SJSA1 (cell line): ENCODE measurements around the gene LOXL4. TPM values are rescaled to one million over a fixed set of nuclear protein-coding genes. Genes with fewer than 3 reads are reported as not detected.

Source experiments
- DNase-seq, 2 experiments: peaks; one replicate each; pipeline ENCODE4 v3.0.0-alpha.2; 2015 to 2020; ENCODE audit warnings: low spot score in 2 of 2, low read depth in 1 of 2
- H3K27ac ChIP-seq: fragments of 250-450 bp; sonication (Bioruptor Pico); 2 replicates; pipeline ENCODE4 v1.5.1; 2020; ENCODE audit warnings: mild to moderate bottlenecking, moderate library complexity
- H3K27me3 ChIP-seq: fragments of 250-450 bp; sonication (Bioruptor Pico); replicated peaks from 2 replicates; pipeline ENCODE4 v1.5.1; 2020; ENCODE audit warnings: mild to moderate bottlenecking, moderate library complexity
- H3K36me3 ChIP-seq: fragments of 250-450 bp; sonication (Bioruptor Pico); 2 replicates; pipeline ENCODE4 v1.5.1; 2020; ENCODE audit warnings: mild to moderate bottlenecking
- H3K4me1 ChIP-seq: fragments of 250-450 bp; sonication (Bioruptor Pico); replicated peaks from 2 replicates; pipeline ENCODE4 v1.6.1; 2021; ENCODE audit warnings: mild to moderate bottlenecking
- H3K4me3 ChIP-seq: fragments of 250-450 bp; sonication (Bioruptor Pico); 2 replicates; pipeline ENCODE4 v1.5.1; 2020; ENCODE audit warnings: mild to moderate bottlenecking
- H3K9me3 ChIP-seq: fragments of 250-450 bp; sonication (Bioruptor Pico); replicated peaks from 2 replicates; pipeline ENCODE4 v1.5.1; 2020; ENCODE audit warnings: mild to moderate bottlenecking
- total RNA-seq: library from RNA; depleted of rRNA; stranded (reverse); fragments of >200 nt; shearing (Covaris generic); gene quantifications from 2 replicates; pipeline ENCODE4 v1.2.3, GENCODE V29; 2014

The LOXL4 gene
- total RNA-seq, 1 experiment from 2014 or later, result 0.55 TPM

DNA sequence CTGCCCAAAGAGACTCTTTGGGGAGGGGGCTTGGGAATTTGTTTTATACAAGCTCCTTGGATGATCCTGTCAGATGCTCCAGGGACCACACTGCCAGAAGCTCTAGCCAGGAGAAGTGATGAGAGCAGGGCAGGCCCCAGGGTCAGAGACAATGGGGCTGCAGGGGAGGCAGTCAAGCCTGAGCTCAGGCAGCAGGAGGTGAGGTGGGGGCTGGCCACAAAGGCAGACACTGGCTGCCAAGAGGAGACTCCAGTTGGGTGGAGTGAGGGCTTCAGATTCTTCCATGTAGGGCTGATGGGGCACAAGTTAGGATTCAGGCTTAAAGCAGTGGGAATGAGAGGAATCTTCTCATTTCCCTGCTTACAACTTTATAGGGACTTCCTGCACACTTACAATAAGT, 35.6 kb upstream of the LOXL4 start:
- no peaks in the 10 kb centered on the region for H3K9me3 ChIP-seq
- no peak overlapping the region for H3K27ac ChIP-seq
- H3K4me1 ChIP-seq, result no peaks in the 10 kb centered on the region
- DNase-seq, result no peak
- H3K4me3 ChIP-seq, result no peak overlapping the region
- H3K36me3 ChIP-seq, result no peaks in the 10 kb centered on the region
- H3K27me3 ChIP-seq, result no peaks in the 10 kb centered on the region

DNA sequence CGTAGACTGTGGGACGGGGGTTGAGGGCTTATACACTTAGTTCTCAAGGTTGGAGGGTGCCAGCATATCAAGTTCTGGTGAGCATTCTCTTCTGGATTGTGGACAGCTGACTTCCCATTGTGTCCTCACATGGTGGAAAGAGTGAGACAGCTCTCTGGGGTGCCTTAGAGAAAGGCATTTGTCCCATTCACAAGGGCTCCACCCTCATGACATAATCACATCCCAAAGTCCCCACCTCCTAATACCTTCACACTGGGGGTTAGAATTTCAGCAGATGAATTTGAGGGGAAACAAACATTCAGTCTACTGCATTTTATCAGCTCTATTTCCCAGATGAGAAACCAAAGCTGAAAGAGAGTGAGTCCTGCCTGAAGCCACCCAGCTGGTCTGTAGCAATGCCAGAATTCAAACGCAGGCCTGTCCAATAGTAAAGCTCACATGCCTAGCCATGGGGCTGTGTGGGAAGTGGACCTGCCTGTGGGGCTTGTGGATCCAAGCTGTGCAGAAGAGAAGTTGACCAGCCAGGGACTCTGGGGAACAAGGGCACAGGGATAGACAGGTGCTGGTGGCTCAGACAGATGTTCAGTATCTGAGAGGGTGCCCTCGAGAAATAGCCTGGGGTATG, 34.9 kb upstream of the LOXL4 start:
- H3K9me3 ChIP-seq, result no peaks in the 10 kb centered on the region
- H3K27ac ChIP-seq, result no peak overlapping the region
- DNase-seq, result no peak
- no peaks in the 10 kb centered on the region for H3K4me1 ChIP-seq
- H3K4me3 ChIP-seq, result no peak overlapping the region
- no peaks in the 10 kb centered on the region for H3K27me3 ChIP-seq
- no peaks in the 10 kb centered on the region for H3K36me3 ChIP-seq

DNA sequence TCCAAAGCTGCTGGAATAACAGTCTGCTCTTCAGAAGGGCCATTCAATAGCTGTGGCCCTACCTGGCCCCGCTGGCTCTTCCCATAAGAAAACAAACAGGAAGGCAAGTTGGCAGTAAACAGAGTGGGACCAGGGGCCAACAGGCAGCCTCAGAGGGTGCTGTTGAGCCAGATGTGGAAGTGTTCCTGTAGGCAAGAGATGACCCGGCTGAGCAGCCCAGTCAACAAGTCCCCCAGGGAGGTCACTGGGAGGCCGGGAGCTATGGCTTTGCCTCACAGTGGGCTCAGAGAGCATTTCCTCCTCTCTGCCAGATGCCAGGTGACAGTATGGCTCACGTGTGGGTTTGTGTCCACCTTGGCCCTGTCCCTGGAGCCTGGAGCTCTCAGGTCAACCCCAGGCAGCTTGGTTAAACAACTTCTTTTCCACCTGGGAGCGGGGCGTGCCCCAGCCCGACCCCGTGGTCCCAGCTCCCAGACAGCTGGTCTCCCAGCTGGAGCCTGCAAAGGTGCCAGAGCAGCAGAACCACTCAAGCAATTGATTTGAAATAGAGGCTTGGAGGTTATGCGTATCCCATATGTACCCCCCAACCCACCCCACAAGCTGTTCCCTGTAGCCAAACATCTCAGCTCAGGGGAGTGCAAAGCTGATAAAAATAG, 33.8 kb upstream of the LOXL4 start:
- Histone ChIP-seq H3K27me3 (no peaks in the 10 kb centered on the region), H3K36me3 (no peaks in the 10 kb centered on the region), H3K4me1 (no peaks in the 10 kb centered on the region), H3K9me3 (no peaks in the 10 kb centered on the region), H3K4me3 (no peak overlapping the region), H3K27ac (no peak overlapping the region)
- DNase-seq, result no peak

DNA sequence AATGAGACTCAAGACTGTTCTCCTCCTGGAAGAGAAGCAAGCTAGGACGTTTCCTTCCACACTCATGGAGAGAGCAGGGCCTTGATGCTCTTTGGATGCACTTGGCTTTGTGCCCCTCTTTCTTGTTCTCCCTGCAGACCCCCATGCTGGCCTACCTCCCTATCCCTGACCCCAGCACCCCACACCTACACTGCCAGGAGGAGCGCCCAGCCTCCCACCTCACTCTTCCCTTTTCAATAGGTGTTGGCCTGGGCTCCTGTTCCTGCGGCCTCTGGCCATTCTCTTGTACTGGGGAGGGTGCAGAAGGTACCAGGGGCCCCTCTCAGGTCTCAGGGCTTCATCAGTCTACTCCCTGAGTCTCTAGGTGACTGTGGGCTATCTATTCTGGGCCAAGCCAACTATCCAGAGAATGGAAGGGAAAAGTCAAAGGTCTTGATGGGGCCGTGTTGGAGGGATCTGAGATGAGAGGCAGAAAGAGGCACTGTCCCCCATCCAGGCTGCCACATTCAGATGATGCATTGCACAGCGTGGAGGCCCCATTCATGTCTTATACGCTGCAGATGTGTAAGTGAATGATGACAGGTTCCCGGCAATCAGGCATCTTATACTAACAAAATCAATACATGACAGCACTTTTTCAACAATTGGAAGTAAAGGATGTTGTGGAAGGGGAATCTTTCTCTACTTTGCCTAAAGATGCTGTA, 32.7 kb upstream of the LOXL4 start:
- no peaks in the 10 kb centered on the region for H3K9me3 ChIP-seq
- H3K4me3 ChIP-seq, result no peak overlapping the region
- H3K36me3 ChIP-seq, result no peaks in the 10 kb centered on the region
- H3K4me1 ChIP-seq, result no peaks in the 10 kb centered on the region
- DNase-seq, result no peak
- no peaks in the 10 kb centered on the region for H3K27me3 ChIP-seq
- no peak overlapping the region for H3K27ac ChIP-seq

DNA sequence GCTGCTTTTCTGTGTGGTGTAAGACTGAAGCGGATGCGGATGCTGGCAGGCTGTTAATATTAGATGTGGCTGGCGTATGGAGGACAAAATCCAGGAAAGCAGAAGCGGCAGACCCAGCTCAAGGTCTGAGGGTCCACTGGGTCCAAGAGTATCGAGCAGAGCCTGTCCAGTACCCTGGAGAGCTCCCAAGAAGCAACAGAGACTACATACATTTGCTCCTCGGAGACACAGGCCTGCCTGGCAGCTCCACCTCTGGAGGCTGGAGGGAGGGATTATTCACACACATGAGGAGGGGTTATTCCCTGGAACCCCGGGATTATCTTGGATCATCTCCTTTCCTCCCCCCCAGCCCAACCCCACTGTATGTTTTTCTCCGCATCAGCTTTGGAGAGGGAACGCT, 31.3 kb upstream of the LOXL4 start:
- Histone ChIP-seq H3K4me1 (no peaks in the 10 kb centered on the region), H3K36me3 (no peaks in the 10 kb centered on the region), H3K4me3 (no peak overlapping the region), H3K27ac (no peak overlapping the region), H3K9me3 (no peaks in the 10 kb centered on the region), H3K27me3 (no peaks in the 10 kb centered on the region)
- no peak for DNase-seq

DNA sequence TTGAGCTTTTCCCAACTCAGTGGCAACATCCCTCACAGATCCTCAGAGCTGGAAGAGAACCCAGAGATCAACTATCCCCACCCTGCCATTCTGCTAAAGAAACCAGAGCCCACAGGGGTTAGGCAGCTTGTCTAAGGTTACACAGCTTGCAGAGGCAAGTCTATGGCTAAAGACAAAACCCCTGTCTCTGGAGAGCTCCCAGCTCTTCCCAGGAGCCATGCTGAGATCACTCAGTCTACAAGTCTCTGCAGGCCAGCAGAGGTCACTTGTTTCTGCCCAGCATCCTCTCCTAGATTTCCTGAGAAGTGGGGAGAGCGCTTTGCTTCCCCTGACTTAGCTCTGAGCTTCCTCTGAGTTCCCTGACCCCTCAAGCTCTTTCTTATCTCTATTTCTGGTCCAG, 28.5 kb upstream of the LOXL4 start:
- Histone ChIP-seq H3K27ac (no peak overlapping the region), H3K27me3 (no peaks in the 10 kb centered on the region)
- DNase-seq, result no peak

DNA sequence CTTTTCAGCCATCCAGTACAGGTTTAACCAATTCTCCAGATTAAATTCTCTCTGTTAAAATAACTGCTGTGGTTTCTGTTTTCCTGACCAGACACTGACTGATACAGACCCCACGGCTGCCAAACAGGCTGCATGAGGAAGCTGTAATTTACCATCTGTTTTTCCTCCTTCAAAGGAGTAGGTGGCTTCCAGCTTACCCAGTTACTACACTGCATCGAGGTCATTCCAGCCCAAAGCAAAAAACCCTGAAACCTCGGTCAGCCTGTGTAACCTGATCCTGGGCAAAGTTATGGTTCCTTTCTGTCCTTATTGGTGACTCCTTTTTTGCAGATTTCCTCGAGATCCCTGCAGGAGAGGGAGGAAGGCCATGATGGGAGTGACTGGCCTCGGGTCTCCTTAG, 27.9 kb upstream of the LOXL4 start:
- Histone ChIP-seq H3K27me3 (no peaks in the 10 kb centered on the region), H3K4me3 (no peak overlapping the region), H3K27ac (no peak overlapping the region), H3K36me3 (no peaks in the 10 kb centered on the region), H3K9me3 (no peaks in the 10 kb centered on the region), H3K4me1 (no peaks in the 10 kb centered on the region)
- no peak for DNase-seq

More for the DNA sequence above, 28.5 kb upstream of the LOXL4 start:
- Histone ChIP-seq H3K4me1 (no peaks in the 10 kb centered on the region), H3K9me3 (no peaks in the 10 kb centered on the region), H3K36me3 (no peaks in the 10 kb centered on the region), H3K4me3 (no peak overlapping the region)

DNA sequence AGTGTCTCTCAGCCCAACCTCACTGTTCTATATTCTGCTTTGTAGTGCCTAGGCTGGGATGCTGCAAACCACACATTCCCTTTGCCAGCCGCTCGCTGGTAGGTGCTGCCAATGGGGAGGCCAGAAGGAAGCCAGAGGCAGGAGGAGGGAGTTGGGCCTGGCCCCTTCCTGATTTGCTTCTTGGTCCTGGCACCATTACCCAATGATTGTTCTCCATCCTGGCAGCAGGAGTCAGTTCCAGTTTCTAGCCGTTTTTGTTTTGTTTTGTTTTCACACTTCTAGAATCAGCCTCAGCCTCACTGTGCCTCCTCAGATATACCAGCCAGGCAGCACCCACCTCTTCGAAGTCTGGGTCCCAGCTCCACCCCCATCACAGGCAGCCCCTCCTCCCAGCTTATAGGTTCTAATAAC, 27.4 kb upstream of the LOXL4 start:
- no peak overlapping the region for H3K4me3 ChIP-seq
- DNase-seq, result no peak
- H3K9me3 ChIP-seq, result no peaks in the 10 kb centered on the region
- H3K4me1 ChIP-seq, result no peaks in the 10 kb centered on the region
- no peak overlapping the region for H3K27ac ChIP-seq
- H3K27me3 ChIP-seq, result no peaks in the 10 kb centered on the region
- no peaks in the 10 kb centered on the region for H3K36me3 ChIP-seq

DNA sequence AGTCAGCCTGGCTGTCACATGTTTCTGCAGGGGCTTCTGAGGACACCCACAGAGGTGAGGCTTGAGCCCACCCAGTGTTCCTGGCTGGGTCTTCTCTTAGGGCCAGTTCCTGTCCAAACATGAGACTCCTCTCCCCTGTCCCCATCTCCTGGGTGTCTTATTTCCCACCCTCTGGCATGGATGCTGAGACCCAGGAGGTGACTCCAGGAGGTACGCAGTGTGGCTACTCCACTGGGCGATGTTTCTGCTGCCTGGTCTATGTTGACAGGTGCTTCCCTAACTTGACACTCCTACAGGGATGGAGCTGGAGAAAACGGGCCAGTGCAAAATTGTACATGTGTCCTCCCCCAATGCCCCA, 26.3 kb upstream of the LOXL4 start:
- H3K27me3 ChIP-seq, result no peaks in the 10 kb centered on the region
- H3K4me1 ChIP-seq, result no peaks in the 10 kb centered on the region
- H3K27ac ChIP-seq, result no peak overlapping the region
- no peak for DNase-seq
- H3K9me3 ChIP-seq, result no peaks in the 10 kb centered on the region
- no peaks in the 10 kb centered on the region for H3K36me3 ChIP-seq
- no peak overlapping the region for H3K4me3 ChIP-seq

DNA sequence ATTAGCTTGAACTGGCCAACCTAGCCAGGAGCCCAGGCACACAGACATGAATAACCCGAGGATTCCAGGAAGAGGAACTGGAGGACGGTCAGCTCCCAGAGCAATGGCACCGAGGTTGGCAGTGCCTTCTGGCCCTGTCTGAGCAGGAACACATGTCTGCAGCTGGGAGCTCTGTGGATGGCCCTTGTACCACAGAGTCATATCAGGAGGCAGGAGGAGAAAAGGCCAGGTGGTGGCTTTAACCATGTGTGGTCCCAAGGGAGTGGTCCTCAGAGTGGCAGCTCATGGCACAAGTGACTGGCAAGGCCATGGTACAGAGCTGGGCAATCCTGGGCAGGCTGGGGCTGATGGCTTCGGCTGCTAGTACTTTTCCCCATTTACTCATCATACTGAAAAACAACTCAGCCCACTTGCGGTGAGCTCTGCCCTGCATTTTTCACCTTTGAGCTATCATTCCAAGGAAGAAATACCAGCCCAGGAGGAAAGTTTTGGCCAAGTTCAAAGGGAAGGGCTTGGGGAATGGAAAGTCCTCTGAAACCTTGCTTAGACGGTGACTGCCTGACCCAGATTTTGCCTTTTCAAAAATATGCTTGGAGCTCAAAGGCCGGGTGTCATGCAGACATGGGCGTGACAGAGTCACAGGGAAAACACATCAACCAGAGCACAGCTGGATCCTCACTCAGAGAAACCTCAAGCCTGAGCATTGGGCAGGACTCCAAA, 25.7 kb upstream of the LOXL4 start:
- Histone ChIP-seq H3K4me1 (no peaks in the 10 kb centered on the region), H3K9me3 (no peaks in the 10 kb centered on the region), H3K4me3 (no peak overlapping the region), H3K27me3 (no peaks in the 10 kb centered on the region), H3K27ac (no peak overlapping the region), H3K36me3 (no peaks in the 10 kb centered on the region)
- no peak for DNase-seq

DNA sequence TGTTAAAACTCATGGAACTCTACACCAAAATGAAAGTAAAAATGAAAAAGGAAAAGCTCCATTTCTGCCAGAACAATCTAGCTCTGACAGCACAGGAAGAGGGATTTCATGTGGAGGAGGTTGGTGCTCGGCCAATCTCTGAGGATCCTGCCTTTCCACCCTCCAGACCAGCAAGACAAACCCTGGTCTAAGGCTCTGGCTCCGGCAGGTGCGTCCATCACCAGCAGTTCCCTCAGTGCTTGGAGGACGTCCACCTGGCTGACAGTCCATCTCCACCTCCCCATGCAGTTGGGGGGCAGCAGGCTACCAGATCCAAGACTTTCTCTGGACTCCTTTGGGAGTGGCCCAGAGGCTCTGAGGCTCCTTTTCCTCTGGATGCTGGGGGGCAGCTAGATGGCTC, 25.0 kb upstream of the LOXL4 start:
- no peaks in the 10 kb centered on the region for H3K9me3 ChIP-seq
- H3K4me3 ChIP-seq, result no peak overlapping the region
- no peaks in the 10 kb centered on the region for H3K4me1 ChIP-seq
- no peaks in the 10 kb centered on the region for H3K36me3 ChIP-seq
- no peak for DNase-seq
- no peaks in the 10 kb centered on the region for H3K27me3 ChIP-seq
- H3K27ac ChIP-seq, result no peak overlapping the region

DNA sequence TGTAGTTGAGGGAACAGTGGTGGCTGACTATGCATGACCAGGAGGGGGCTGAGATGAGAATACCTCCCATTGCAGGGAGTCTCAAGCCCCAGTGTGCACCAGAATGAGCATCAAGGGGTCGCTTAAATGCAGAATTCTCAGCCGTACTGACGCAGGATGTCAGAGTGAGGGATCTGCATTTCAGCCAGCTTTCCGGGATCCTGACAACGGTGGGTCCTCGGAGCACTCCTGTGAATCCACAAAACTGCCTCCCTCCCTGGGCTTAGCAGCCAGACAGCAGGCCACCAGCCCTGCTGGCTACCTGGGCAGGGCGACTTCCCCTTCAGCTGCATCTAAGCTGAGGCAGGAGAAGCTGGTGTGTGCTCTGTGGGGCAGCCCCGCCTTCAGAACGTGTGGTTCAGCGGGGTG, 21.8 kb upstream of the LOXL4 start:
- Histone ChIP-seq H3K4me3 (no peak overlapping the region), H3K27ac (no peak overlapping the region), H3K27me3 (no peaks in the 10 kb centered on the region), H3K4me1 (no peaks in the 10 kb centered on the region), H3K9me3 (no peaks in the 10 kb centered on the region), H3K36me3 (no peaks in the 10 kb centered on the region)
- no peak for DNase-seq

DNA sequence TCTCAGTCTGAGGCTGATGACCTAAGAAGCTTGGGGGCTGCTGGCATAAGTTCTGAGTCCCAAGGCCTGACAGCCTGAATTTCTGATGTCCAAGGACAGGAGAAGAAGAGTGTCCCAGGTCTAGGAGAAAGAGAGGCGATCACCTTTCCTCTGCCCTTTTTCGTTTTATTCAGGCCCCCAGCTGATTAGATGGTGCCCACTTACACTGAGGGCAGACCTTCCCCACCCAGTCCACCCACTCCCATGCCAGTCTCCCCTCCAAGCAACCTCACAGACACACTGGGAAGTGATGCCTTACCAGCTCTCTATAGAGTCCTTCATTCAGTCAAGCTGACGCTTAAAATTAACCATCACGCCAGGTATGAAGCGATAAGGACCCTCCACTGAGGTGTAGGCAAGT, 19.3 kb upstream of the LOXL4 start:
- H3K27ac ChIP-seq, result no peak overlapping the region
- no peaks in the 10 kb centered on the region for H3K27me3 ChIP-seq
- H3K9me3 ChIP-seq, result no peaks in the 10 kb centered on the region; the same call in 1 of the 2 replicates
- DNase-seq, result no peak
- no peaks in the 10 kb centered on the region for H3K36me3 ChIP-seq
- no peaks in the 10 kb centered on the region for H3K4me1 ChIP-seq
- H3K4me3 ChIP-seq, result no peak overlapping the region

DNA sequence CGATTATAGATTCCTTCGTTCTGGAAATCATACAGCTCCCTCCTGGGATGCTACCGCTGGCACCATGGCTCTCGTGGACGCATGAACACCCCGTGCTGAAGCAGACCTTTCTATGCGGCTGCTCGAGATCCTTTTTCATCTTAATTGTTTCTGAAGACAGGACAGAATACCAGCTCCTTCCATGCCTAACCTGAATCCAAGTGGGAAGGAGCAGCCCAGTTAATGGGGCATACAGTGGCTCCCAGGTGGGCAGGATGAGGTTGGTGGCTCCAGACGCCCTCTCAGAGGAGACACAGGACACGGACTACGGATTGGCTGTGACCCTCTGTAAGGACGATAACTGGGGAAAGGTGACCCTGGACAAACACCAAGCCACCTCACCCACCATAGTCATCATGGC, 18.4 kb upstream of the LOXL4 start:
- H3K9me3 ChIP-seq, result no peaks in the 10 kb centered on the region; the same call in 1 of the 2 replicates
- H3K4me3 ChIP-seq, result no peak overlapping the region
- no peak overlapping the region for H3K27ac ChIP-seq
- no peaks in the 10 kb centered on the region for H3K4me1 ChIP-seq
- no peaks in the 10 kb centered on the region for H3K27me3 ChIP-seq
- no peak for DNase-seq
- H3K36me3 ChIP-seq, result no peaks in the 10 kb centered on the region
